Hepatocyte (in vitro differentiated cells): Measurements from ENCODE around the gene CCDC9B.

Experiments used
- CTCF ChIP-seq: fragments of 200-600 bp; sonication (generic); IDR thresholded peaks from 2 replicates; pipeline ENCODE4 v1.5.1; 2016; ENCODE audit warnings: antibody characterized with exemption, mild to moderate bottlenecking; ENCODE audit not compliant: poor library complexity
- EZH2phosphoT487 ChIP-seq: fragments of 200-600 bp; sonication (generic); IDR thresholded peaks from one replicate; pipeline ENCODE4 v1.6.1; 2018; ENCODE audit warnings: antibody characterized with exemption, mild to moderate bottlenecking, low read depth, moderate library complexity; ENCODE audit not compliant: unreplicated experiment, severe bottlenecking

- TF ChIP-seq CTCF (peak; percentile 72), EZH2phosphoT487 (no peak)
Observed at GRCh38 chr15:40310001-40310959, 30.5 kb downstream of the CCDC9B start.
